Epithelial cell of proximal tubule (primary cell): ENCODE results near the gene TCL1B. TPM values are rescaled to one million over a fixed set of nuclear protein-coding genes. Genes with fewer than 3 reads are reported as not detected.

Experiments
- DNase-seq: peaks from one replicate; pipeline ENCODE4 v3.0.0-alpha.2; 2011; ENCODE audit warnings: low read depth
- H3K4me3 ChIP-seq: 2 replicates; pipeline ENCODE4 v1.5.1; 2011; ENCODE audit warnings: low read depth, mild to moderate bottlenecking, low read length
- CTCF ChIP-seq: conservative IDR thresholded peaks from 2 replicates; pipeline ENCODE4 v1.5.1; 2012; ENCODE audit warnings: low read depth, mild to moderate bottlenecking, low read length
- total RNA-seq: library from RNA; depleted of rRNA; stranded (reverse); fragments of >200 nt; gene quantifications from 2 replicates; pipeline ENCODE4 v1.2.3, GENCODE V29; 2015

Gene TCL1B
- total RNA-seq, 1 donor from 2014 or later = not detected

GRCh38 chr14:95679148-95679815, 6.9 kb upstream of the TCL1B start:
- no peak for TF ChIP-seq CTCF
- DNase-seq = no peak
- H3K4me3 ChIP-seq = no peak overlapping the region

- DNase-seq = no peak
- H3K4me3 ChIP-seq = no peak overlapping the region
- peak; percentile 64 for TF ChIP-seq CTCF
Measured at GRCh38 chr14:95679998-95680735, 6.1 kb upstream of the TCL1B start.

- no peak for TF ChIP-seq CTCF
- no peak overlapping the region for H3K4me3 ChIP-seq
- no peak for DNase-seq
Measured at GRCh38 chr14:95681153-95681552, 5.1 kb upstream of the TCL1B start.

GRCh38 chr14:95683793-95684192, 2.4 kb upstream of the TCL1B start:
- TF ChIP-seq CTCF = peak; percentile 78
- DNase-seq = no peak
- H3K4me3 ChIP-seq = no peak overlapping the region

- TF ChIP-seq CTCF = no peak
- DNase-seq = no peak
- H3K4me3 ChIP-seq = no peak overlapping the region
Measured at GRCh38 chr14:95686935-95687334, 709 bp downstream of the TCL1B start.

GRCh38 chr14:95689441-95689840, 3.2 kb downstream of the TCL1B start:
- TF ChIP-seq CTCF = no peak
- no peak overlapping the region for H3K4me3 ChIP-seq
- no peak for DNase-seq
